ENCODE results near the gene PLXDC1. TPM values are rescaled to one million over a fixed set of nuclear protein-coding genes. Genes with fewer than 3 reads are reported as not detected.

Gene PLXDC1
- total RNA-seq, 1 donor from 2014 or later, result 2.3 TPM

GRCh38 chr17:39113871-39114270 lies 37.6 kb downstream of the PLXDC1 start:
- H3K36me3 Mint-ChIP-seq (ENCODE audit: insufficient read depth), result no peaks in the 10 kb centered on the region
- no peak for DNase-seq (ENCODE audit: low spot score, unreplicated experiment)
- TF ChIP-seq CTCF (IDR thresholded peaks at IDR 0.05; ENCODE audit: unreplicated experiment), result no peak
- H3K27me3 Mint-ChIP-seq, result peaks cover 14% of the 10 kb centered on the region
- H3K27ac Mint-ChIP-seq, result no peak overlapping the region
- H3K9me3 Mint-ChIP-seq (ENCODE audit: low read depth), result no peaks in the 10 kb centered on the region
- peaks cover 5% of the 10 kb centered on the region for H3K4me1 Mint-ChIP-seq (ENCODE audit: low read depth)
- no peak overlapping the region for H3K4me3 Mint-ChIP-seq (ENCODE audit: low read depth)

- Mint-ChIP-seq H3K4me3 (ENCODE audit: low read depth) (no peak overlapping the region), H3K9me3 (ENCODE audit: low read depth) (no peaks in the 10 kb centered on the region), H3K27ac (no peak overlapping the region), H3K36me3 (ENCODE audit: insufficient read depth) (no peaks in the 10 kb centered on the region), H3K4me1 (ENCODE audit: low read depth) (peaks cover 5% of the 10 kb centered on the region), H3K27me3 (peaks cover 29% of the 10 kb centered on the region)
- DNase-seq (ENCODE audit: low spot score, unreplicated experiment), result no peak
- TF ChIP-seq CTCF (IDR thresholded peaks at IDR 0.05; ENCODE audit: unreplicated experiment), result no peak
Measured at GRCh38 chr17:39110435-39111136, 40.9 kb downstream of the PLXDC1 start.

GRCh38 chr17:39108461-39109375 lies 42.7 kb downstream of the PLXDC1 start:
- Mint-ChIP-seq H3K4me1 (ENCODE audit: low read depth) (peaks cover 8% of the 10 kb centered on the region), H3K9me3 (ENCODE audit: low read depth) (no peaks in the 10 kb centered on the region), H3K36me3 (ENCODE audit: insufficient read depth) (no peaks in the 10 kb centered on the region), H3K4me3 (ENCODE audit: low read depth) (no peak overlapping the region), H3K27me3 (peaks cover 20% of the 10 kb centered on the region), H3K27ac (no peak overlapping the region)
- no peak for TF ChIP-seq CTCF (IDR thresholded peaks at IDR 0.05; ENCODE audit: unreplicated experiment)
- no peak for DNase-seq (ENCODE audit: low spot score, unreplicated experiment)

GRCh38 chr17:39107973-39108372 lies 43.5 kb downstream of the PLXDC1 start:
- no peak for TF ChIP-seq CTCF (IDR thresholded peaks at IDR 0.05; ENCODE audit: unreplicated experiment)
- H3K4me1 Mint-ChIP-seq (ENCODE audit: low read depth), result peaks cover 8% of the 10 kb centered on the region
- no peak for DNase-seq (ENCODE audit: low spot score, unreplicated experiment)
- H3K27me3 Mint-ChIP-seq, result peaks cover 20% of the 10 kb centered on the region
- no peak overlapping the region for H3K4me3 Mint-ChIP-seq (ENCODE audit: low read depth)
- H3K27ac Mint-ChIP-seq, result no peak overlapping the region
- no peaks in the 10 kb centered on the region for H3K9me3 Mint-ChIP-seq (ENCODE audit: low read depth)
- no peaks in the 10 kb centered on the region for H3K36me3 Mint-ChIP-seq (ENCODE audit: insufficient read depth)

- Mint-ChIP-seq H3K4me3 (ENCODE audit: low read depth) (no peak overlapping the region), H3K27me3 (peaks cover 17% of the 10 kb centered on the region), H3K4me1 (ENCODE audit: low read depth) (peaks cover 8% of the 10 kb centered on the region), H3K27ac (no peak overlapping the region), H3K9me3 (ENCODE audit: low read depth) (no peaks in the 10 kb centered on the region), H3K36me3 (ENCODE audit: insufficient read depth) (no peaks in the 10 kb centered on the region)
- no peak for DNase-seq (ENCODE audit: low spot score, unreplicated experiment)
- no peak for TF ChIP-seq CTCF (IDR thresholded peaks at IDR 0.05; ENCODE audit: unreplicated experiment)
Measured at GRCh38 chr17:39107155-39107554, 44.3 kb downstream of the PLXDC1 start.
